ENCODE results near the gene PRPSAP2.
"Not testable (repeated sequence)": the region's sequence is repeated elsewhere in the genome, so short reads cannot be mapped to it uniquely, and the experiment has no call there.

The PRPSAP2 gene

GRCh38 chr17:18951941-18952842 is 94.3 kb downstream of the PRPSAP2 start, which contains the start of gene SLC5A10:
Gene SLC5A10, plus strand, starts transcription at chr17:18952165. Its CDS starts 41 bp downstream, at chr17:18952206.
- H3K4me3 ChIP-seq (replicated peaks; ENCODE audit: low read depth, low read length), result no peak within 1 kb of the TSS
- no peak for DNase-seq (ENCODE audit: extremely low read depth, low read depth)
- peak; percentile 30 for TF ChIP-seq CTCF (IDR thresholded peaks at IDR 0.05; ENCODE audit: low read depth, low read length, missing control alignments)

GRCh38 chr17:18953231-18953728 is 95.3 kb downstream of the PRPSAP2 start:
- no peak for DNase-seq (ENCODE audit: extremely low read depth, low read depth)
- no peak overlapping the region for H3K4me3 ChIP-seq (replicated peaks; ENCODE audit: low read depth, low read length)
- TF ChIP-seq CTCF (IDR thresholded peaks at IDR 0.05; ENCODE audit: low read depth, low read length, missing control alignments), result no peak

GRCh38 chr17:18954321-18954720 is 96.4 kb downstream of the PRPSAP2 start:
- H3K4me3 ChIP-seq (replicated peaks; ENCODE audit: low read depth, low read length), result no peak overlapping the region
- no peak for TF ChIP-seq CTCF (IDR thresholded peaks at IDR 0.05; ENCODE audit: low read depth, low read length, missing control alignments)
- no peak for DNase-seq (ENCODE audit: extremely low read depth, low read depth)

GRCh38 chr17:18955009-18955408 is 97.1 kb downstream of the PRPSAP2 start:
- no peak for DNase-seq (ENCODE audit: extremely low read depth, low read depth)
- H3K4me3 ChIP-seq (replicated peaks; ENCODE audit: low read depth, low read length), result no peak overlapping the region
- TF ChIP-seq CTCF (IDR thresholded peaks at IDR 0.05; ENCODE audit: low read depth, low read length, missing control alignments), result no peak

GRCh38 chr17:18956021-18956420 is 98.1 kb downstream of the PRPSAP2 start:
- not testable (repeated sequence) for DNase-seq (ENCODE audit: extremely low read depth, low read depth); H3K4me3 ChIP-seq (replicated peaks; ENCODE audit: low read depth, low read length)

- no peak for TF ChIP-seq CTCF (IDR thresholded peaks at IDR 0.05; ENCODE audit: low read depth, low read length, missing control alignments)
- H3K4me3 ChIP-seq (replicated peaks; ENCODE audit: low read depth, low read length), result no peak overlapping the region
- no peak for DNase-seq (ENCODE audit: extremely low read depth, low read depth)
Measured at GRCh38 chr17:18956581-18956980, 98.7 kb downstream of the PRPSAP2 start.

GRCh38 chr17:18957831-18958230 is 99.9 kb downstream of the PRPSAP2 start:
- DNase-seq (ENCODE audit: extremely low read depth, low read depth), result no peak
- TF ChIP-seq CTCF (IDR thresholded peaks at IDR 0.05; ENCODE audit: low read depth, low read length, missing control alignments), result no peak

More at GRCh38 chr17:18957831-18958230, 99.9 kb downstream of the PRPSAP2 start:
- no peak overlapping the region for H3K4me3 ChIP-seq (replicated peaks; ENCODE audit: low read depth, low read length)
